Astrocyte of the cerebellum (primary cell): ENCODE measurements around the gene EBLN1.

Experiments used
- DNase-seq: peaks from one replicate; pipeline ENCODE4 v3.0.0-alpha.2; 2011; ENCODE audit warnings: low read depth
- H3K4me3 ChIP-seq: 2 replicates; pipeline ENCODE4 v1.5.1; 2011; ENCODE audit warnings: mild to moderate bottlenecking, low read depth, low read length, moderate library complexity
- in situ Hi-C: cut with HindIII; loops from 2 replicates; pipeline ENCODE4 v1.10.0; 2017; ENCODE audit warnings: low sequenced_read_pairs
- TF ChIP-seq, protein P1 (sequence below): IDR thresholded peaks from 2 replicates; pipeline ENCODE4 v1.5.1; 2012; ENCODE audit warnings: low read length, low read depth, moderate library complexity, mild to moderate bottlenecking; ENCODE audit errors: missing control alignments

EBLN1 gene

DNA sequence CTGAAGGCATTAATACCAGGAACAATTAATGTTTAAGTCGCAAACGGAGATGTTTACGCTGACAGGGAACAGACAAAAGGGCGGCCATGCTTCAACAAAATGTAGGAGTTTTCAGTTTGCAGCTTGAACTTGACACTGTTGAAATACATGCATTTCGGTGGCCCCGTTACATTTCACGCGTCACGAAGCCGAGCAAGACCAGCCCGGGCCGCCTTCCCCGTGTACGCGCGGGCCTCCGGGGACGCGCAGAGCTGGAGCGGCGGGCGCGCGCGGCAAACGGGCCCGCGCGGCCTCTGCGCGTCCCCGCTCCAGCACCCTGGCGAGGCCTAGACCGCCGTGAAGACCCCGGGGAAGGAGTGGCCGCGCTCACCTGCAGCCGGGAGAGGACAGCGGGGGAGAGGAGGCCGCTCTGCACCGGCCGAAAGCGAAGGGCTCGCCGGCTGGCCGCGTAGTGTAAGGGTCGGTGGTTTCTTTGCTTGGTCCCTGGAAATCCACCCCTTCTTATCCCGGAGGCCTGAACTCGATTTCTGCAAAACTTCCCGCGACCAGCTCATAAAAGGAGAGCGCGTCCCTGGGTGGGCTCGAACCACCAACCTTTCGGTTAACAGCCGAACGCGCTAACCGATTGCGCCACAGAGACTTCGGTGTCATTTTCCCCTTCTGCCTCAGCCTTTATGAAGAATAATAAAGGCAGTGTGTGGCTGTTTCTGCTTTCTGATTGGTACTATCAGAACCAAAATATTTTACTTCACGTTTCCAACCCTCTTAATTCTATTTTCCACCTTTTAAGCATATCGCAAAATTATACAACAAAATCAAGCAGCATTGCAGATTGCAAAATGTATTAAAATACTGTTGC, 11.4 kb upstream of the EBLN1 start:
- DNase-seq: peak; percentile 73
- in situ Hi-C loops: loop anchor here (5.0 kb wide), 1 partner anchor 88 kb away; the partner anchor contains the start of gene COMMD3
- TF ChIP-seq, protein P1, sequence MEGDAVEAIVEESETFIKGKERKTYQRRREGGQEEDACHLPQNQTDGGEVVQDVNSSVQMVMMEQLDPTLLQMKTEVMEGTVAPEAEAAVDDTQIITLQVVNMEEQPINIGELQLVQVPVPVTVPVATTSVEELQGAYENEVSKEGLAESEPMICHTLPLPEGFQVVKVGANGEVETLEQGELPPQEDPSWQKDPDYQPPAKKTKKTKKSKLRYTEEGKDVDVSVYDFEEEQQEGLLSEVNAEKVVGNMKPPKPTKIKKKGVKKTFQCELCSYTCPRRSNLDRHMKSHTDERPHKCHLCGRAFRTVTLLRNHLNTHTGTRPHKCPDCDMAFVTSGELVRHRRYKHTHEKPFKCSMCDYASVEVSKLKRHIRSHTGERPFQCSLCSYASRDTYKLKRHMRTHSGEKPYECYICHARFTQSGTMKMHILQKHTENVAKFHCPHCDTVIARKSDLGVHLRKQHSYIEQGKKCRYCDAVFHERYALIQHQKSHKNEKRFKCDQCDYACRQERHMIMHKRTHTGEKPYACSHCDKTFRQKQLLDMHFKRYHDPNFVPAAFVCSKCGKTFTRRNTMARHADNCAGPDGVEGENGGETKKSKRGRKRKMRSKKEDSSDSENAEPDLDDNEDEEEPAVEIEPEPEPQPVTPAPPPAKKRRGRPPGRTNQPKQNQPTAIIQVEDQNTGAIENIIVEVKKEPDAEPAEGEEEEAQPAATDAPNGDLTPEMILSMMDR: no peak
- H3K4me3 ChIP-seq: peak overlapping the region; percentile 63

DNA sequence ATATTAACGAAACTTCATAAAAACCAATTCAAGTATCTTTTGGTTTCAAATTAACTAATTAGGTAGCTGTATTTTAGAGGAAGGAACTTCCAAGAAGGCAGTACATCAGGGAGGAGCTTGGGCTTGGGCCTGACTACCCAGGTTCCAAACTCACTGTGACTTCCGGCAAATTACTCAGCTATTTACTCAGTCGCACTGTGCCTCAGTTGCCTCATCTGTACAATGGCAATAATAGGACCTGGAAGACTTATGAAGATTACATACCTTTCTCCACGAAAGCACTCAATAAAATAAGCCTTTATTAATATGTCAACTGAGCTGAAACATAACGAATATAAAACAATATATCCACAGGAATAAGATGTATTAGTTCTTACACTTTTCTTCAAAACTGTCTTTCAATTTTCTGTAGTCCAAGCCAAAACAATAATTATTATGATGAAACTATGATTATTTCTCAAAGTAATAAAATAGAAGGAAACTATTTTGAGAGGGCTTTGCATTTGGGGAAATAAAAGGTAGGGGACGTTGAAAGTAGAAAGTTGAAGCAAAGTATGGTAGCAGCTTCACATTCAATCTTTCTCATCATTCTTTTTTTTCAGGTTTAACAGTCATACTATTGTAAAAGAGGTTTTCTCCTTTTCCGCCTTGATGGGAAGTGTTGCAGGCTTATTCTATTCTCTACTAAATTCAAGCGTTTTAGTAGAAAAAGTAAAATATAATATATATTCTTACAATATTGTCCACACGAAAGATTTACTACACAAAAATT, 10.5 kb upstream of the EBLN1 start:
- in situ Hi-C loops: loop anchor here (5.0 kb wide), 1 partner anchor 89 kb away; the partner anchor contains the start of gene COMMD3
- H3K4me3 ChIP-seq: peak overlapping the region; percentile 63
- no peak for DNase-seq
- TF ChIP-seq, protein P1: no peak

DNA sequence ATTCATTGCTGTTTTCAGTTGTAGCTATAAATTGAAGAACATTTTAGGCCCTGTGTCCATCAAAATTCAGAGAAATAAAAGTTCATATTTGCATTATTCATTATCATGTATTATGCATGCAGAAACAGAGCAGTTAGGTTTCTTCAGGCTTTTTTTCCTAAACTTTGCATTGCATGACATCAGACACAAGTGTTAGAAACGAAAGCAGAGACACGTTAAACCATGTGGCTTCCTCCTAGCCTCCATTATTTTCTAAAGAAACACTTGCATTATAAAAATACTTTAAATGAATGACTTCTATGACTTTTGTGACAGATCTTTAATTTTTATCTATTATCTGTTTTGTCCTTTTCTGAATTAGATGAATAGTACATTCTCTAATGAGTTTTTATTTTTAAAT, 8.8 kb upstream of the EBLN1 start:
- in situ Hi-C loops: loop anchor here (5.0 kb wide), 1 partner anchor 91 kb away; the partner anchor contains the start of gene COMMD3
- TF ChIP-seq, protein P1: no peak
- no peak for DNase-seq

DNA sequence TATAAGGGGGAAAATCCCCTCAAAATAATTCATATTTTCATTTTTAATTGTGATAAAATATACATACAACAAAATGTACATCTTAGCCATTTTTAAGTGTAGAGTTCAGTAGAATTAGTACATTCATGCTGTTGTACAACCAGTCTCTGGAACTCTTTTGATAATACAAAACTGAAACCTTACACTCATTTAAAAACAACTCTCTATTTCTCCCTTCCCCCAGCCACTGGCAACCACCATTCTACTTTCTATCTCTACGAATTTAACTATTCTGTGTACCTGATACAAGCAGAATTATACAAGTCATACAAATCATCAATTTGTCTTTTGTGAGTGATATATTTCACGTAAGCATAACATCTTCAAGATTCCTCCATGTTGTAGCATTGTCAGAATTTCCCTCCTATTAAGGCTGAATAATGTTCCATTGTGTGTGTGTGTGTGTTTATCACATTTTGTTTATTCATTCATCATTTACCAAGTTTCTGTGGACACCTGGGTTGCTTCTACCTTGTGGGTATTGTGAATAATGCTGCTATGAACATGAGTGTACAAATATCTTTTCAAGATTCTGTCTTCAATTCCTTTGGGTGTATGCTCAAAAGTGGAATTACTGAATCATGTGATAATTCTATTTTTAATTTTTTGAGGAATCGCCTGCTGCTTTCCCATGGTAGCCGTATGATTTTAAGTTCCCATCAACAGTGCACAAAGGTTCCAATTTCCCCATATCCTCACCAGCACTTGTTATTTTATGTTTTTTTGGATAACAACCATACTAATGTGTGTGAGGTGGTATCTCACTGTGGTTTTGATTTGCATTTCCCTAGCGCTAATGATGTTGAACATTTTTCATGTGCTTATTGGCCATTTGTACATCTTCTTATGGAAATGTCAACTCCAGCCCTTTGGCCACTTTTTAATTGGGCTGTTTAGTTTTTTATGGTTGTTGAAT, 4.7 kb upstream of the EBLN1 start:
- H3K4me3 ChIP-seq: no peak overlapping the region
- in situ Hi-C loops: no loop called here
- TF ChIP-seq, protein P1: no peak
- DNase-seq: no peak

More for the DNA sequence above, 8.8 kb upstream of the EBLN1 start:
- H3K4me3 ChIP-seq: no peak overlapping the region

DNA sequence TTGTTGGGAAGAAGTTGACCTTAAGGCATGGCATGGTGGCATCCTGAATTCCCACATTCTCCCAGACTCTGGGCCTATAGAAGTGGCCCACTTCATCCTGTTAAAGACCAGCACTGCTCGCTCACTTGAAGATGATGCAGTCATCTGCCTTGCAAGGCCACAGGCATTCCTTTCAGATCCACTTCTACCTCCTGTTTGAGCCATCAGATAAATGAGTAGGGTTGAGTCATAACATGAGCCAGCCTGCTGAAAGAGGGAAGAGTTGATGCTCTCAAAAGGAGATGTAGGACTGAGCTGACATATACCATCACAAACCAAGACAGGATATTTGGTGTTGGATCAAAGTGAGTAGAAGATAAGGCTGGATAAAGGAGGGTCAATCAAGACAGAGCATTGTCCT, 1.5 kb upstream of the EBLN1 start:
- in situ Hi-C loops: no loop called here
- DNase-seq: no peak
- TF ChIP-seq, protein P1: no peak
- H3K4me3 ChIP-seq: no peak overlapping the region
